CD4-positive, alpha-beta T cell (primary cell): ENCODE measurements around the gene LHX4. TPM values are rescaled to one million over a fixed set of nuclear protein-coding genes. Genes with fewer than 3 reads are reported as not detected.
A peak's percentile ranks its signal among the peaks of the same experiment; 100 is the strongest.

Source experiments
- ATAC-seq: fragments of 200-7000 bp; cut with Tn5 transposase; one replicate; pipeline ENCODE4 v1.10.0; 2022; ENCODE audit warnings: mild to moderate bottlenecking; ENCODE audit not compliant: poor library complexity
- CTCF ChIA-PET: fragments of 350-600 bp; sonication (Branson Sonifier 250); formaldehyde crosslinking; loops from one replicate; lab custom pipeline; 2021; ENCODE audit warnings: antibody characterized with exemption, inconsistent platforms; lab: Charles Lee
- POLR2A ChIA-PET: fragments of 350-600 bp; sonication (Branson Sonifier 250); formaldehyde crosslinking; loops from one replicate; lab custom pipeline; 2021; ENCODE audit warnings: antibody characterized with exemption, inconsistent platforms; lab: Charles Lee
- DNase-seq, 14 experiments: peaks; one replicate each; pipeline ENCODE4 v3.0.0-alpha.2; 2013 to 2020; ENCODE audit warnings: mixed read lengths in 2 of 14
- H3K27ac ChIP-seq, 2 donors: one replicate each; pipeline versions ENCODE4 v1.5.1 to v1.7.0; 2013; ENCODE audit warnings: low read length in 2 of 2, low read depth in 1 of 2, mild to moderate bottlenecking in 1 of 2
- H3K27me3 ChIP-seq, 2 experiments: 1 replicate in 1 of 2; 2 replicates in 1 of 2; pipeline versions ENCODE4 v1.6.1 to v1.7.0; 2013; ENCODE audit warnings: low read length in 2 of 2, control low read depth in 1 of 2, mild to moderate bottlenecking in 1 of 2, moderate library complexity in 1 of 2; ENCODE audit not compliant: insufficient read depth in 2 of 2, control insufficient read depth in 1 of 2
- H3K36me3 ChIP-seq: one replicate; pipeline ENCODE4 v1.6.1; 2013; ENCODE audit warnings: low read length, control low read depth; ENCODE audit not compliant: insufficient read depth
- H3K4me1 ChIP-seq: one replicate; pipeline ENCODE4 v1.6.1; 2013; ENCODE audit warnings: low read length, control low read depth; ENCODE audit not compliant: insufficient read depth
- H3K4me3 ChIP-seq: one replicate; pipeline ENCODE4 v1.5.1; 2013; ENCODE audit warnings: mild to moderate bottlenecking, low read length, moderate library complexity
- H3K9me3 ChIP-seq, 2 experiments: 1 replicate in 1 of 2; 2 replicates in 1 of 2; pipeline versions ENCODE4 v1.6.1 to v1.7.0; 2013; ENCODE audit warnings: low read length in 2 of 2, mild to moderate bottlenecking in 2 of 2, control low read depth in 1 of 2, moderate library complexity in 1 of 2; ENCODE audit not compliant: control insufficient read depth in 1 of 2, insufficient read depth in 1 of 2
- H3K27ac Mint-ChIP-seq: one replicate; pipeline ENCODE4 v1.8.0; 2020; ENCODE audit warnings: mixed read lengths
- H3K27me3 Mint-ChIP-seq: one replicate; pipeline ENCODE4 v1.8.0; 2021; ENCODE audit warnings: mixed read lengths
- H3K36me3 Mint-ChIP-seq: one replicate; pipeline ENCODE4 v1.8.0; 2021; ENCODE audit warnings: low read depth, mixed read lengths
- H3K4me1 Mint-ChIP-seq: one replicate; pipeline ENCODE4 v1.8.0; 2021; ENCODE audit warnings: low read depth, mixed read lengths
- H3K4me3 Mint-ChIP-seq: one replicate; pipeline ENCODE4 v1.8.0; 2020; ENCODE audit warnings: mild to moderate bottlenecking, mixed read lengths
- H3K9me3 Mint-ChIP-seq: one replicate; pipeline ENCODE4 v1.8.0; 2020; ENCODE audit warnings: mixed read lengths
- intact Hi-C, 2 experiments: fragments of 100-400 bp; cut with DNase I in 1 of 2; cut with micrococcal nuclease in 1 of 2; formaldehyde crosslinking; loops; one replicate each; pipeline versions ENCODE4 v1.15.1 to v1.9.0; 2023 to 2025; cut with DNase I, micrococcal nuclease
- total RNA-seq, 174 experiments: library from RNA in 2 of 174; stranded (reverse) in 2 of 174; gene quantifications; one replicate each; pipeline ENCODE4 v1.2.3 and lab custom pipeline; 2021 to 2026
- TF ChIP-seq, protein P1 (sequence below): fragments of 200-600 bp; IDR thresholded peaks from one replicate; pipeline ENCODE4 v1.8.0; 2022; ENCODE audit warnings: antibody characterized with exemption, mild to moderate bottlenecking

Gene LHX4
- total RNA-seq, 2 experiments from 2014 or later: 0.03 TPM; not detected in 1

DNA sequence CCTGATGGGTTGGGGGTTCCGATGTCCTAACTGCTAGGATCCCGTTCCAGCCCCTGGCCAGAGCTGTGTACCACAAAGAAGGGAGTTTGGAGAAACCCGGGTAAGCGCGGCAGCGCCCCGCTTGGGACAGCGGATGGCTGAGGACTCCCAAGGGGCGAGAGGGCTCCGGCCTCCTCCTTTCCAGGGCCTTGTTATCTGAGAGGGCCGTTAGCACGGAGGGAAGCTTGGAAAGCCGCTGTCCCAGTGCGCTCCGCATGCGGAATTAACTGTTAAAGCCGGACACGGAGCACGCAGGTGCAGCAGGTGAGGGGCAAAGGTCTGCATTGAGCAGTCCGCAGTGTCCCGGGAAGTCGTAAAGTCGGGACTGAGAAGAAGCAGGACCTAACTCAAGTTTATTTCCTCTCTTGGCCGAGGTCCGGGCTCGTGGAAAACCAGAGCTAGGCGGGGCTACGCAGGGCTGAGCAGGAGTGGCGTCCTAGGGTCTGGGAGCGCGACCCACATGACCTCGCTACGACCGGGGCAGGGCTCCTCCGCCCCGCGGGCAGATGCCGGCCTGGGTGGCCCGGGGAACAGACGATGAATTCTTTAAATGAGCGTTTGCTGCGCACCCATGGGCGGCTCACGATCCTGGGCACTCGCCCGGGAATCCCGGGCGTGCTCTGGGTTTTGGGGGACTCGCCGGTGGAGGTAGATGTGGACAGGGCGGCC is 4.5 kb downstream of the LHX4 start:
- H3K4me3 ChIP-seq: no peak overlapping the region
- Mint-ChIP-seq H3K27ac (no peak overlapping the region), H3K4me1 (peaks cover 44% of the 10 kb centered on the region), H3K36me3 (no peaks in the 10 kb centered on the region), H3K27me3 (peaks cover 95% of the 10 kb centered on the region), H3K4me3 (peak overlapping the region; percentile 6), H3K9me3 (no peaks in the 10 kb centered on the region)
- H3K36me3 ChIP-seq: no peaks in the 10 kb centered on the region
- ATAC-seq: no peak
- peaks cover 82 to 93% of the 10 kb centered on the region in 2 experiments for H3K27me3 ChIP-seq
- H3K4me1 ChIP-seq: peaks cover 62% of the 10 kb centered on the region
- intact Hi-C loops: no loop called here
- ChIA-PET POLR2A (no interaction called here), CTCF (no interaction called here)
- no peak overlapping the region for H3K27ac ChIP-seq
- H3K9me3 ChIP-seq: peaks cover 0 to 40% of the 10 kb centered on the region in 2 experiments
- no peak for DNase-seq
- TF ChIP-seq, protein P1, sequence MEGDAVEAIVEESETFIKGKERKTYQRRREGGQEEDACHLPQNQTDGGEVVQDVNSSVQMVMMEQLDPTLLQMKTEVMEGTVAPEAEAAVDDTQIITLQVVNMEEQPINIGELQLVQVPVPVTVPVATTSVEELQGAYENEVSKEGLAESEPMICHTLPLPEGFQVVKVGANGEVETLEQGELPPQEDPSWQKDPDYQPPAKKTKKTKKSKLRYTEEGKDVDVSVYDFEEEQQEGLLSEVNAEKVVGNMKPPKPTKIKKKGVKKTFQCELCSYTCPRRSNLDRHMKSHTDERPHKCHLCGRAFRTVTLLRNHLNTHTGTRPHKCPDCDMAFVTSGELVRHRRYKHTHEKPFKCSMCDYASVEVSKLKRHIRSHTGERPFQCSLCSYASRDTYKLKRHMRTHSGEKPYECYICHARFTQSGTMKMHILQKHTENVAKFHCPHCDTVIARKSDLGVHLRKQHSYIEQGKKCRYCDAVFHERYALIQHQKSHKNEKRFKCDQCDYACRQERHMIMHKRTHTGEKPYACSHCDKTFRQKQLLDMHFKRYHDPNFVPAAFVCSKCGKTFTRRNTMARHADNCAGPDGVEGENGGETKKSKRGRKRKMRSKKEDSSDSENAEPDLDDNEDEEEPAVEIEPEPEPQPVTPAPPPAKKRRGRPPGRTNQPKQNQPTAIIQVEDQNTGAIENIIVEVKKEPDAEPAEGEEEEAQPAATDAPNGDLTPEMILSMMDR: no peak

DNA sequence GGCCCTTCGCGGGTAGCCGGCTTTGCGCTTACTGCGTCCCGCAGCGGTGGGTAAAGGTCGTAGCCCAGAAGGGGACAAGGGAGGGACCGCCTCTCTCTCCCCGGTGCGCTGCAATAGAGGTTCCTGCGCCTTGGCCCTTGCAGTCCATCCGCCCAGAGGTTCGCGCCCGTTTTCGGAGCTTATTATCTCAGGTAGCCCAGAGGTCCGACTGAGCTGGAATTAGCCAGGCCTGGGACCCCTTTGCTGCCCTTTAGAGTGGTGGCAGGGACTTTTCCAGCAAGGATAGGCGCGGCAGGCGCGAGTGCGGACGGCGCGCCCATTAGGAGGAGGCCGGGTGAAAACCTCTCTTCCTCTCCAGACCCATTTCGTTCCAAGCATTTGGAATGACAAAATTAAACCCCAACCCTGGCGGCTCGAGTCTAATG is 5.0 kb downstream of the LHX4 start:
- H3K4me3 Mint-ChIP-seq: no peak overlapping the region
- peaks cover 44% of the 10 kb centered on the region for H3K4me1 Mint-ChIP-seq
- no peaks in the 10 kb centered on the region for H3K9me3 Mint-ChIP-seq
- ChIA-PET POLR2A (no interaction called here), CTCF (no interaction called here)
- no peak overlapping the region for H3K27ac Mint-ChIP-seq
- DNase-seq (no peak), ATAC-seq (no peak)
- Histone ChIP-seq H3K4me3 (no peak overlapping the region), H3K9me3 (peaks cover 0 to 40% of the 10 kb centered on the region in 2 experiments), H3K27ac (no peak overlapping the region), H3K36me3 (no peaks in the 10 kb centered on the region), H3K27me3 (peaks cover 86 to 99% of the 10 kb centered on the region in 2 experiments), H3K4me1 (peaks cover 61% of the 10 kb centered on the region)
- H3K27me3 Mint-ChIP-seq: peaks cover 100% of the 10 kb centered on the region
- H3K36me3 Mint-ChIP-seq: no peaks in the 10 kb centered on the region
- TF ChIP-seq, protein P1: no peak
- intact Hi-C loops: no loop called here

DNA sequence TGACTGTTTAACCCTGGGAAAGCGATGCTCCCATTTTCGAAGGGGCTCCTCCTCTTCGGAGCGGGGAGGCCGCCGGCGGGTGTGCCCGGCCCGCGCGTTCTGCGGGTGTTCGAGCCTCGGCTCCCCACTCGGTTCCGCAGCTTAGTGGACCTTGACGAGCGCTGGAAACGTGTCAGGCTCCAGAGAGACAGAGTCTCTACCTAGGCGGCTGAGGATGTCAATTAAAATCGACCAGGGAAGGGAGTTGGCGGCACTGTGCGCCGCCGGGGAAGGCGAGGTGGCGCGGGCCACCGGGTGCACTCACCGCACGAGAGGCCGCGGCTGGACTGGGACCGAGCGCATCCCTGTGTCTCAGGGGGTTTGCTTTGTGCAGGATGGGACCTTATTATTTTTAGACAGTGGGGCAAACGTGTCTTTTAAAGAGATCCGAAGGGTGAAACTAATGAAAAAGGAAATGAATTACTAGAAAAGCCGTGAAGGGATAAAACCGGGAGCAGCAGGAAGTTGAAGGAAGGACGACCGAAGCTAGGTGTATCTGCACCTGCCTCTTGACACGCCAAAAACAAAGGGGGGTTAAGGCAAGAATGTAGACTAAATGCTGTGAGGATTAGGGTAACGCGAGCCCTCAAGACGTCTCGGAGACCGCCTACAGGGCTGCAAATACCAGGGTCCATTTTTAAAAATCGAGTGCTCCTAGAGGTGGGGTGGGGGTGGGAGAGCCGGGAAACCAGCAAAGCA is 5.6 kb downstream of the LHX4 start:
- CTCF ChIA-PET: no interaction called here
- H3K9me3 Mint-ChIP-seq: no peaks in the 10 kb centered on the region
- H3K4me1 Mint-ChIP-seq: peaks cover 44% of the 10 kb centered on the region
- H3K4me3 Mint-ChIP-seq: no peak overlapping the region
- H3K27me3 Mint-ChIP-seq: peaks cover 100% of the 10 kb centered on the region
- ATAC-seq (no peak), DNase-seq (no peak)
- H3K4me1 ChIP-seq: peaks cover 56% of the 10 kb centered on the region
- H3K36me3 Mint-ChIP-seq: no peaks in the 10 kb centered on the region
- H3K27ac ChIP-seq: no peak overlapping the region
- H3K9me3 ChIP-seq: peaks cover 0 to 40% of the 10 kb centered on the region in 2 experiments
- H3K27ac Mint-ChIP-seq: no peak overlapping the region
- POLR2A ChIA-PET: no interaction called here
- intact Hi-C loops: no loop called here
- no peak overlapping the region for H3K4me3 ChIP-seq
- no peaks in the 10 kb centered on the region for H3K36me3 ChIP-seq
- peaks cover 82 to 99% of the 10 kb centered on the region in 2 experiments for H3K27me3 ChIP-seq
- TF ChIP-seq, protein P1: no peak
